Measurements from ENCODE around the gene TMEM63A.

DNA sequence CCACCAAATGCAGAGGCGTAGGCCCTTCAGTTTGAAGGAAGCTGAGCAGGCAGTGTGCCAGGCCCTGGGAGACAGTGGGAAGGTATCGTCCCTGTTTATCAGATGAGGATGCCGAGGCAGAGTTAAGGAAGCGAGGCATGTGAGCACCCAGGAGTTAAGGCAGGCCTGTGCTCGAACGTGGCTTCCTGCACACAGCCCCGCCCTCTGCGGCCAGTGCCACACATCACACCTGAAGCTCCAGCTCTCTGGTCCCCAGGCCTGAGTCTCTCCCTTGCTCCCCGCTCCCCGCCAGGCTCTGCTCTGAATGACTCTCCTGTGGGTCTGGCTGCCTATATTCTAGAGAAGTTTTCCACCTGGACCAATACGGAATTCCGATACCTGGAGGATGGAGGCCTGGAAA is 40.1 kb downstream of the TMEM63A start:
- TF ChIP-seq GATA2 (IDR thresholded peaks at IDR 0.05; ENCODE audit: low read depth, low read length) (no peak), GATA3 (IDR thresholded peaks at IDR 0.05; ENCODE audit: low read depth, low read length) (no peak)
